SU-DHL-6 (cell line): ENCODE results near the gene ATP10A.

Experiments
- CTCF ChIP-seq: fragments of 200-600 bp; sonication (generic); IDR thresholded peaks from one replicate; pipeline ENCODE4 v1.5.1; 2017; ENCODE audit warnings: antibody characterized with exemption, mild to moderate bottlenecking, low read length, moderate library complexity; ENCODE audit not compliant: insufficient read depth, poor library complexity, severe bottlenecking
- EZH2phosphoT487 ChIP-seq: fragments of 200-600 bp; sonication (generic), shearing (Covaris generic); conservative IDR thresholded peaks from 2 replicates; pipeline ENCODE4 v1.6.1; 2018; ENCODE audit warnings: mild to moderate bottlenecking, antibody characterized with exemption, low read length, moderate library complexity, mixed read lengths

DNA sequence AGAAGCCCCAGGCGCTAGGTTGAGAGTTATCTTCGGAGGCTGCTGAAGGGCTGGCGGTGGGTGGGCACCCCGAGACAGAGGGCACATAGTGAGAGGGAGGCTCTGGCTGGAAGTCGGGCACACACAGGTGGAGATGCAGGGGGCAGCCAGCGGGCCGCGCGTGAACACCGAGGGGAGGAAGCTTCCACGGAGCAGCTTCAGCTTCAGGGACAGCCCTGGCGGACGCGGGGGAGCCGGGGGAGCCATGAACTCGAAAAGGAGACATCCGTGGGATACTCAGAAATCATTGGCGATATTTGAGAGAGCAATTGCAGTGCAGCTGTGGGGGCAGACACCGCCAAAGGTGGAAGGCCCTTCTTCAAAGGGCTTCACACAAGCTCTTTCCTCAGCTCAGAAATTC, 204.6 kb downstream of the ATP10A start:
- no peak for TF ChIP-seq CTCF
- no peak for TF ChIP-seq EZH2phosphoT487
